Suppressor macrophage (primary cell): ENCODE data around the gene KRT36.

Experiments
- DNase-seq, 4 experiments: peaks; one replicate each; pipeline ENCODE4 v3.0.0-alpha.2; 2020 to 2022

Gene KRT36

DNA sequence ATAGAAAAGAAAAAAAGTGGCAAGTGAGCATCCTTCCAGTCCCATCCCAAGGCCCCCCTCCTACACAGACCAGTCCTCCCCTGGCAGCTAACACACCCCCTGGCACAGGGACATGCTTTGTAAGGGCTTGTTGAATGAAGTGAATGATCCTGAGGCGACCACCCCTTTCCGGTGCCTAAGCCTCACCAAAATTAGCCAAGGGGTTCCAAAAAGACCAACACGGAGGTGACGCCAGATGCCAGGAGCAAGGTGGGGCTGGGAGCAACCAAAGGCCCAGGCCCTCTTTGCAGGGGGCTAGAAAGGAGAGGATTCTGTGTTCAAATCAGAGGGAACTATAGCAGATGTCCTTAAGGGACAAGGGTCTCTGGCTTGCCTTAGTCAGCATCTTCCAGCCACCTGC lies 14.3 kb downstream of the KRT36 start:
- no peak for DNase-seq

DNA sequence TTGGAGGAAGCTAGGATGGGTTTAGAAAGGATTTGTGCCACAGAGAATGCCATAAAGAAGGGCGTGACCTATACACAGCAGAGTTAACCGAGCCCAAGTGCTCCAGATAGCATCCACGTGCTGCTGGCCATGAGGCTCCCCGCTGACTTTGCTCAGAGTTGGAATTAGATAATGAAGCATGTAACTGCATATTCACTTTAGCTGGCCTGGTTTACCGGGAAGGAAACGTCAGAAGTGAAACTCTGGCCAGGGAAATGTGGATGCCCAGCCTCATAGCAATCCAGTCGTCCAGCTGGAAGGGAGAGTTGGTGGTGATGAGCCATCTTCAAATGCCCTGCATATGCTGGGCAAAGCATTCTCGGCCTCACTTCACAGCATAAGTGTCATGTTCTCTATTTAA lies 14.8 kb downstream of the KRT36 start:
- no peak for DNase-seq

DNA sequence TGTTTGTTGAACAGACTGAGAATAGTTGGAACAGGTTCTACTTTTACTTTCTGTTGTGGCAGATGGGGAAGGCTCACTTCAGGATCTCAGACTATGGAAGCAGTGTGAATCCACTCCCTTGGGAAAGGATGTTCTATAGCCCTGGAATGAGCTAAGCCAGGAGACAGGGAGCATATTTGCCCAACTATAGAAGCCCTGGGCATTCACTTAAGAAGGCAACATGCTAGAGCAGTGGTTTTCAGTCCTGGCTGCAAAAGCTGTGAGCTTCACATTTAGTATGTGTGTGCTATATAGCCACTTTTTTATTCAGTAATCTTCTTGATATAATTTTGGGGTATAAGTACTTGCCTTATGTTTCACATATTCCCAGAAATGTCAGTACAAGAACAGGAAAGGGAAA lies 21.4 kb downstream of the KRT36 start:
- DNase-seq = no peak

DNA sequence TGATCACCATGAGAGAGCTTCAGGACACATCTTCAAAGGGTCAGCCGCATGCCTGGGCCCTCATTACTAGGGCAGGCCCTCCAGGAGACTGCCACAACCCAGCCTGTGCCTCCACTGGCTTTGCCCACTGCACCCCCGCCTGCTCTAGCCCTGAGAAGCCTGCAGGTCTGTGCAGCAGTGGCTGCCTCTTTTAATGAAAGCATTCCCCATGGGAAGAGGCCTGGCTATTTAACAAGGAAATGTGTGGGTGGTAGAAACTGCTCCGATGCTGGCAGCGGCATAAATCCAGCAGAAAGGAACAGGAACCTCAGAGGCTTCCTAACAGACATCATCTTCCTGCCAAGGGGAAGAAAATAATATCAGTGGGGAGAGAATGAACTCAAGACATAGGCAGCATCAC lies 22.1 kb downstream of the KRT36 start:
- no peak for DNase-seq

GRCh38 chr17:41466988-41467387 lies 22.7 kb downstream of the KRT36 start, which contains the start of gene KRT32:
TSS of gene KRT32 (minus strand) at chr17:41467386. CDS start at chr17:41467325, 61 bp downstream.
- DNase-seq = no peak

DNA sequence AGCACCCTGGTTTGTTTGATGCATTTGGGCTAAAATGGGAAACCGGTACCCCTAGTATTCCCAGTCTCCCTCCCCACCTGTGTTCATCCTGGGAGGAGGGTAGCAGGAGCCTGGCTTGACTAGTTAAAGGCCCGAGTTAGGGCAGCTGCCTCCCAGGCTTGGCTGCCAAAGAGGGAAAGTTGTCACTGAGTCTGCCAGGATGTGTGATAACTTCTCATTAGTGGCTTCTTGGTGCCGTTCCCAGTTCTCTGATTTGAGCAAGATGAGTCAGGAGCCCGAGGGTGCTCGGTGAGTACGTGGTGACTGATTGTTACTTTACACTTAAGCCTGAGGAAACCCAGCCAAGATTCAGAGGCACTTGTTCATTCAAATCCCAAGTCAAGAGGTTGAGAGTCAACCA lies 25.0 kb downstream of the KRT36 start:
- peak in 3 of 4 experiments; percentile 14 to 31 (median 29) for DNase-seq

DNA sequence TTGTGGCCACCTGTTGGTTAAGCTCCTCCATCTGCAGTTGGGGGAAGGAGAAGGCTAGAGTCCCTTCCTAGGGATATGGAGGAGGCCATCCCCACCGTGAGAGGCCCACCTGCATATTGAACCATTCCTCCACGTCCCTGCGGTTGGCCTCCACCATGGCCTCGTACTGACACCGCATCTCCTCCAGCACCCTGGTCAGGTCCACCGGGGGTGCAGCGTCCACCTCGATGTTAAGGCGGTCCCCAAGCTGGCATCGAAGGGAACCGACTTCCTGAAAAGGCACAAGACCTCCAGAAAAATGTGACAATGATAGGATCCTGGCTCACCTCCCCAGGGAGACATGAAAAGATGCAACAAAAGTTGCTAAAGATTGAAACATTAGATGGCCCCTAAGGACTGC lies 25.5 kb downstream of the KRT36 start:
- no peak for DNase-seq

- DNase-seq = no peak
These were observed 26.0 kb downstream of the KRT36 start for GRCh38 chr17:41463746-41464145.

GRCh38 chr17:41462705-41463104 lies 27.0 kb downstream of the KRT36 start:
- no peak for DNase-seq

DNA sequence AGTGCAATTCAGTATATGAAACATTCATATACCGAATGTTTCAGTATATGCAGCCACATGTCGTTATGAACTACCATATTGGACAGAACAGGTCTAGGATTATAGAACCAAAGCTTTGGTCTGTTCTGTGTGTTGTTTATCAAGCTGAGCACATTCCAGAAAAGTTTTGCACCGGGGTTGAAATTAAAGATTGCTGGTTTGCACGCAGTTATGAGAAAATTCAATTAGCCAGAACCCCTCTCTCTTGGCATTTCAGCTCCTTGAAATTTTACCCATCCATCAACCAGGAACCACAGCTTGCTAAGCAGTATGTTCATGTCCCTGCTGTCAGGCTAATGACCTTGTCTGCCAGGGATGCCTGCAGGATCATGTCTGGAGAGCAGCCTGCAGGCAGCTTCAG lies 32.0 kb downstream of the KRT36 start:
- no peak for DNase-seq

DNA sequence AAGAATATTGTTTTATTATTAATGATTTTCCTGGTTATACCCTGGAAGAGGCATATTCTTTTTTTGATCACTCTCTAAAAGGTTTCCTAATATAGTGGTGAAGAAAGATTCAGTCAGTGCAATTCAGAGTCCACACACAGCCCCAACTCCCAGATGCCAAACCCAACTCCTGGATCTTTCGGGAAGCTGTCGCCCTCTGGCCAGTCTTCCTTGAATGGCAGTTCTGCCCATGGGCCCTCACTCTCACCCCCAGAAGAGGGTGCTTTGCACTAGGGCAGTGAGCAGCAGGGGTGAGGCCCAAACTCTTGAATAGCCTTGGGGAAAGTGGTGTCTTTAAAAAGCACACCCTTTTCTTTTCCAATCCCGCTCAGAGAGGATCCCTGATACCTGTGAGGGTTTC lies 33.5 kb downstream of the KRT36 start:
- no peak for DNase-seq

- DNase-seq = no peak
These were observed 34.5 kb downstream of the KRT36 start for GRCh38 chr17:41455236-41455635.

DNA sequence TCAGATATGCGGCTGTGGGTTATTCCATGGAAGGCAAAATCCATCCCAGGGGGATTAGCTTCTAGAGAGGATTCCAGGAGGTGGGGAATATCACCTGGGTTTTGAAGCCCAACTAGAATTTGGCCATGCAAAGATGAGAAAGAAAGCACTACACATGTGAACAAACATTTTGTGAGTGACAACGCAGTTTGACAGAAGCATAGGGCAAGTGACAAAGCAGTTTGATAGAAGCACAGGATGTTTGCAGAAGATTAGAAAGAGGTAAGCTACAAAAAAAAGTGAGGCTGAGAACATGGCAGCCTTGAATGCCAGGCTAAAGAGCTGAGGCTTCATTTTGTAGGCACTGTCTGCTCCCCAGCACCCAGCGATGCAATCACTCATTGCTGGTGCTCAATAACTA lies 36.6 kb downstream of the KRT36 start:
- DNase-seq = no peak

GRCh38 chr17:41452281-41452680 lies 37.4 kb downstream of the KRT36 start:
- peak in 3 of 4 experiments; percentile 10 to 51 (median 30) for DNase-seq

- no peak for DNase-seq
These were observed 38.5 kb downstream of the KRT36 start for GRCh38 chr17:41451154-41451728.

DNA sequence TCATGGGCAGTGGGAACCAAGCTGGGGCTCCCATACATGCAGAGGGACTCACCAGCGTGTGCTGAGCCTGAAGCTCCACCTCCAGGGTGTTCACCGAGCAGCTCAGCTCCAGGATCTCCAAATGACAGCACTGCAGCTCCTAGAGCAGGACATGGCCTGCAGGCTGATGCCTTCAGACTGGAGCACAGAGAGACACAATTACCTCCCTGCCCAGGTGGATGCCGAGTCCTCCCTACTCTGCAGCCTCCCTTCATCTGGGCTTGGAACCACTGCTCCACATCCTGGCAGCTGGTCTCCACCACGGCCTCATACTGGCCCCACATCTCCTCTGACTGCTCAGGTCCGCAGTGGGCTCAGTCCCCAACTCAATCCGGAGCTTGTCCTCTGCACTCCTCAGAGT lies 40.7 kb downstream of the KRT36 start:
- no peak for DNase-seq

DNA sequence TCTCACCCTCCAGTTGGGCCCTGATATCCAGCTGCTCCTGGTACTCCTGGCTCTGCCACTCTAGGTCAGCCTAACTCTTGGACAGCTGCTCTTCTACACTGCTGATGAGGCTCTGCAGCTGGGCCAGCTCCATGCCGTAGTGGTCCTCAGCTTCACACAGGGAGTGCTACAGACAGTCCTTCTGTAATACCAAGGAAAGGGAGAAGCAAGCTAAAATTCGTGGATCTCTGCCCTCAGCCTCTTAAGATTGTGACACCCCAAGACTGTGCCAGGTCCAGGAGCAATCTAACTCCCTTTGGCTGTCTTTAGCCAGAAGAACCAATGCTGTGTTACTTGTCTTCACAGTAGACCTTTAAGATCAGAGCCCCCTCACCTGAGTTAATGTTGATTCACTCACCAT lies 41.2 kb downstream of the KRT36 start:
- DNase-seq = no peak

DNA sequence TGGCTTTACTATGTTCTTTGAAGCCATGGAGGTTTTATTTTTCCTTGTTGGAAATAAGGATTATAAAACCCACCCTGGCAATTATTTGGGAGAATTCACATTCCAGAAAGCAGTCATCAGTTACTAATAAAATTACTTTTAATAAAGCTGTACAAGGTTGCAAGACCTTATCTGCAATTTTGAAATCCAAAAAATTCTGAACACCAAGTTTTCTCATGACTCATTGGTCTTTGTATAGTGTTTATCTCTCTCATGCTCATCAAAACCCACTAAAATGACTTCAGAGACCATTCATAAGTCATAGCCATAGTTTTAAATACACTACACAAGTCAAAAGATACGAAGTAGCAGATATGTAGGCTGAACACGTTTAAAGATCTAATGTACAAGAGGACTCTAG lies 42.9 kb downstream of the KRT36 start:
- no peak for DNase-seq

DNA sequence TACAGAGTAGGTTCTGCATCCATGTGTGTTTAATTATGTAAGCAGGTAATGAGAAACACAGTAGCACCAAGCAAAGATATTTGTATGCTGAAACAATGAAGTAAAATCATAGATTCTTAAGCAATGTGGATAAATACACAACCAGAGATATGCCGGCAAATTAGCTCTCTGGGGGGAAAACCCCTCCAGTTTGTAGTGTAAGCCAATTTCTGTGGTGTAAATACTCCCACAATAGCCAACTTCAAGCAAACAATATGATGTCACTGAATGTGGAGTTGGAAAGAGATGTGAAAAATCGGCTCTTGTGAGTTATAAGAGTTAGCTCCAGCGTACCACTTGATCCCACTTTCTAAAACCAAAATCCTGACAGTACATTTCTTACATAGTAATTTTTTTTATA lies 45.1 kb downstream of the KRT36 start:
- DNase-seq = no peak

DNA sequence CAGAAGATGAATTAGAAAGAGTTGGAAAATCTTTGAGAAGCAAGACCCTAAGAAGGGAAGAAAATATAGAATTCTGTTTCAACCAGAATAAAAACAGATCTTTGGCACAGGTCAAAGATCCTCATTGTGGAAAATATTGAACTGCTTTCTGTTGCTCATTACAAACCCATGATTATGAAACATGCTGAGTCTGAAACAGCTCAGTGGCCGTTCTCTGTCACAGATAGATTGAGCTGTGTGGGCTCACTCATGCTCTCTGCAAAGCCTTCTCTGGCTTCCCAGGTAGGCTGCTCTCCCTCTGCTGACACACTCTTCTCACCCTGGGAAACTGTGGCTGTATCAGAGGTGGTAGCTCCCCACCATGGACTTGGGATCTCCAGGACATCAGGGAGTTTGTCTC lies 45.5 kb downstream of the KRT36 start:
- no peak for DNase-seq

DNA sequence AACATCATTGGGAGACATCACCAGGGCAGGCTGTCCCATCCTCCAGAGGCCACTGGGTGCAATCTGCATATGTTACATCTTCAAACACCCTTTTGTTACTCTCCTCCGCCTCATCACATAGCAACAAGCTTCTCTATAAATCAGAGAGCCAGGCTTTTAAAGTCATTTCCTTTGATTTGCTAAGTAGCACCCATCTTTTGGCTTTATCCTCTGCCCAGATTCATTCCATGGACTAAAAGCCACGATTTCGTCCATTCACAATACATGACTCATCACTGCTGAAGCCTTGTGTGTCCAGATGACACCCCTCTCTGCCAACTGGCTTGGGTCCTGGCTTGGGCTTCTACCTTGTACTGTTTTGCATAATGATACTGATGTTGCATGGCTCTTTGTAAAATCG lies 47.0 kb downstream of the KRT36 start:
- no peak for DNase-seq

GRCh38 chr17:41440531-41441033 lies 49.1 kb downstream of the KRT36 start, which contains the start of gene KRT38:
TSS of gene KRT38 (minus strand) at chr17:41440983. CDS start at chr17:41440921, 62 bp downstream.
- no peak for DNase-seq

- DNase-seq = peak in 1 of 4 experiments; percentile 58
These were observed 50.3 kb downstream of the KRT36 start for GRCh38 chr17:41439375-41439774.

GRCh38 chr17:41437769-41438168 lies 51.9 kb downstream of the KRT36 start:
- no peak for DNase-seq

DNA sequence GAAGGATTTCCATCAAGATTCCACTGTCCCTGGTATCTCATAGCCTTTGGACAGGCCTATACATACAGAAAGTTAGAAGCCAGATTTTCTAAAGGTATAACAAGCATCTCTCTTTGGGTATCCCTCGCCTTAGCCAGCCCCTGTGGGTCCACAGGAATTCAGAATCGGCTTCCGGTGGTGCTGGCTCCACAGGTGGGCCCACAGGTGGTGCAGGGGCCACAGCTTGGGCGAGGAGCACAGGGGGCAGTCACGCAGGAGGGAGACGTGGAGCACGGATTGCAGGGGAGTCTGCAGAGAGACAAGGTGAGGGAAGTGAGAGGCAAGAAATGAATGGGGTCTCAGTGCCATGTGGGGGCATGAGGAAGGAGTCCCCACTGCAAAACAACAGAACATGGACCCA lies 52.5 kb downstream of the KRT36 start:
- no peak for DNase-seq
